Cardiac fibroblast (primary cell): Measurements from ENCODE around the gene WDR89.

Source experiments
- DNase-seq, 2 donors: peaks; one replicate each; pipeline versions ENCODE4 v3.0.0 to v3.0.0-alpha.2; 2010; ENCODE audit warnings: low read depth in 2 of 2
- H3K4me3 ChIP-seq, 2 donors: replicated peaks in 1 of 2; 1 replicate in 1 of 2; 2 replicates in 1 of 2; pipeline ENCODE4 v1.5.1; 2011; ENCODE audit warnings: low read depth in 2 of 2, low read length in 2 of 2, mild to moderate bottlenecking in 2 of 2, moderate library complexity in 1 of 2
- CTCF ChIP-seq: IDR thresholded peaks from one replicate; pipeline ENCODE4 v1.5.1; 2011; ENCODE audit warnings: low read depth, mild to moderate bottlenecking, low read length, inconsistent platforms

Gene WDR89

GRCh38 chr14:63641473-63642228 lies at the start of gene WDR89:
WDR89 (minus strand) TSS chr14:63641871; CDS start chr14:63599942, 41,929 bp downstream.
- peak within 1 kb of the TSS; percentile 81 for H3K4me3 ChIP-seq
- TF ChIP-seq CTCF = peak; percentile 79
- peak; percentile 100 for DNase-seq

- no peak for TF ChIP-seq CTCF
These were observed 47.5 kb upstream of the WDR89 start for GRCh38 chr14:63689132-63689531.

GRCh38 chr14:63686926-63687325 lies 45.3 kb upstream of the WDR89 start:
- H3K4me3 ChIP-seq = no peak overlapping the region
- no peak for DNase-seq
- no peak for TF ChIP-seq CTCF

More at GRCh38 chr14:63689132-63689531, 47.5 kb upstream of the WDR89 start:
- DNase-seq = no peak
- no peak overlapping the region for H3K4me3 ChIP-seq

- no peak overlapping the region for H3K4me3 ChIP-seq
- TF ChIP-seq CTCF = no peak
These were observed 43.7 kb upstream of the WDR89 start for GRCh38 chr14:63685401-63685800.

GRCh38 chr14:63682727-63683593 lies 41.3 kb upstream of the WDR89 start:
- TF ChIP-seq CTCF = no peak
- no peak overlapping the region for H3K4me3 ChIP-seq
- DNase-seq = no peak

More at GRCh38 chr14:63685401-63685800, 43.7 kb upstream of the WDR89 start:
- no peak for DNase-seq

GRCh38 chr14:63678536-63678935 lies 36.9 kb upstream of the WDR89 start:
- no peak for DNase-seq
- TF ChIP-seq CTCF = no peak
- H3K4me3 ChIP-seq = no peak overlapping the region
